Hindlimb muscle (tissue), 1 donor: Measurements from ENCODE around the gene TRIM46. TPM values are rescaled to one million over a fixed set of nuclear protein-coding genes. Genes with fewer than 3 reads are reported as not detected.
A peak's percentile ranks its signal among the peaks of the same experiment; 100 is the strongest.
"Not testable (repeated sequence)": the region's sequence is repeated elsewhere in the genome, so short reads cannot be mapped to it uniquely, and the experiment has no call there.

Experiments
- DNase-seq: peaks from one replicate; pipeline ENCODE4 v3.0.0-alpha.2; 2013
- polyA plus RNA-seq: library from polyadenylated mRNA; unstranded; fragments of 120-200 nt; gene quantifications from one replicate; pipeline ENCODE4 v1.2.1, GENCODE V29; 2013; ENCODE audit not compliant: insufficient read length

Gene TRIM46
- polyA plus RNA-seq, 1 donor, result 0.40 TPM

DNA sequence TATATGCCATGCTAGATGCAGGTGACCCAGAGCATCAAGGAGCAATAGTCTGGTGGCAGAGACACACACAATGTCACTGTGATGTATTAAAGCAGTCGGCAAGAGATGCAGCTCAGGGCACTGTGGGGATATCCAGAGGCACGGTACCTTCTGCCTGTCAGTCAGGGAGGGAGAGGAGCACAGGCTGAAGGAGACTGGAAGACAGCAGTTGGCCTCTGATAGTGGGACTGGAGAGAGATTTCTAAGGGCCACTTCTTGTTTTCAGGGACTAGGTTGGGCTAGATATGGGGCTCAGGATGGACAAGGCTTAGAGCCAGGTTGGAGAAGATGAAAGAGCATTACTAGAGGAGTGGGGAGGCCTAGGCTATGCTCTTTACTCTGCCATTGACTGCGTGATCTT is 57.7 kb downstream of the TRIM46 start:
- DNase-seq, result not testable (repeated sequence)

DNA sequence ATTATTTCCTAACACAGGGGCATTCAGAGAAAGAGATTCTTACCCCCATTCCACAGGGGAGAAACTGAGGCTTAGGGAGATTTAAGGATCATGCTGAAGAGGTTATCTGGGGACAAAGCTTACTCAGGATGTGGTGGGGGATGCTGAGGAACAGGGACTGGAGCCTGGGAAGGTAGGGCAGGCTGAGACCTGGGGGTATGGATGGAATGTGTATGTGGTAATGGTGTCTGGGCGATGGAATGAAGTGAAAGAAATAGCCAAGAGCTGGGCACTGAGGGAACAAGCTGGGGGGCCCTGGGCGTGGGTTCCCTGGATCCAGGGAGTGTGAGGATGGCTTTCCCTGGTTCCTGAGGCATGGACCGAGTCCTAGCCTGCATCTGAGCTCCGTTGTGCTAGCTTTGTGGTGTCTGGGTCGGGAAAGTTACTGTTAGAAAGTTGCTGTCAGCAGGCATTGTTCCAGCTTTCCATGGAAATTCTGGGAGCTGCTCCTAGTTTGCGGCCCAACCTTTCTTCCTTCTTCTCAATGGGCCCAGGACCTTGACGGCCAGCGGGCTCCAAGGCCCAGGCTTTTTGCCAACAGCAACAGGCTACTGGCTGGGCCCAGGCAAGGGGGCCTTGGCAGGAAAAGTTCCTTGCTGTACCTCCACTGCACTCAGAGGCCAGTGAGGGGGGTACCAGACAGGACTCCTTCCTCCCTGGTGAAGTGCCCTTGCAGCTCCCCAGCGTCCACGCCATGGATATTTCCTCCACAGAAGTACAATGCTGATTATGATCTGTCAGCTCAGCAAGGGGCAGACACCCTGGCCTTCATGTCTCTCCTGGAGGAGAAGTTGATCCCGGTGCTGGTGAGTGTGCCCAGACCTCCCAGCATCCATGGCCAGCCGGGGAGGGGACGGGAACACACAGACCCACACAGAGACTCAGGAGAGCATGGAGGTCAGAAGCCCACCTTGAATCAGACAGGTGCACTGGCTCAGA is 58.6 kb downstream of the TRIM46 start:
- DNase-seq, result peak; percentile 91

DNA sequence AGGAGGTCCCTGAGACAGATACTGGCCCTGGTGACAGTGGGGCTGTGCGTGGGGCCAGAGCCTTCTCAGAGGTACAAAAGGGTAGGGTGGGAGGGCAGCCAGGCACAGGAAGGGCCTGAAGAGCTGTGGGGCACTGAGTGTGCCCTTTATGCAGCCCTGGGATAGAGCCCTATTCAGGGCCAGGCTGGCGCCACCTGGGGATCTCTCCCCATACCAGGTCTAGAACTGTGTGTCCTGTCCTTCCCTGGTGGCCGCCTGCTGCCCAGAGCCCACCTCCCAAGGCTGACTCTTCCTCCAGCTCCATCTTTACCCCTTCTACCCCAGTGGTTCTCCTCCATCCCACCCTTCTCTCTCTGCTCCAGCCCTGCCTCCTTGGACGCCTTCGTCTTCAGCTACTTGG is 59.9 kb downstream of the TRIM46 start:
- DNase-seq, result not testable (repeated sequence)

Other genes with a start within 250 kb of the TRIM46 start
- gene PMVK, start 237.1 kb upstream of the TRIM46 start, polyA plus RNA-seq, result 33.8 TPM
- 175 TPM for gene PBXIP1, start 217.8 kb upstream of the TRIM46 start, polyA plus RNA-seq
- 32.1 TPM for gene PYGO2, start 212.1 kb upstream of the TRIM46 start, polyA plus RNA-seq
- 75.7 TPM for gene SHC1, start 203.1 kb upstream of the TRIM46 start, polyA plus RNA-seq
- gene CKS1B, start 199.2 kb upstream of the TRIM46 start, polyA plus RNA-seq, result 48.2 TPM
- 20.6 TPM for gene FLAD1, start 190.5 kb upstream of the TRIM46 start, polyA plus RNA-seq
- gene LENEP, start 180.3 kb upstream of the TRIM46 start, polyA plus RNA-seq, result 0.67 TPM
- gene ZBTB7B, start 171.0 kb upstream of the TRIM46 start, polyA plus RNA-seq, result 11.3 TPM
- gene DCST2, start 140.1 kb upstream of the TRIM46 start, polyA plus RNA-seq, result 2.1 TPM
- gene DCST1, start 140.0 kb upstream of the TRIM46 start, polyA plus RNA-seq, result not detected
- gene ADAM15, start 122.5 kb upstream of the TRIM46 start, polyA plus RNA-seq, result 69.3 TPM
- 6.0 TPM for gene EFNA4, start 110.1 kb upstream of the TRIM46 start, polyA plus RNA-seq
- gene EFNA3, start 95.0 kb upstream of the TRIM46 start, polyA plus RNA-seq, result 2.5 TPM
- 24.7 TPM for gene EFNA1, start 46.0 kb upstream of the TRIM46 start, polyA plus RNA-seq
- 22.6 TPM for gene SLC50A1, start 38.0 kb upstream of the TRIM46 start, polyA plus RNA-seq
- 25.1 TPM for gene DPM3, start 33.3 kb upstream of the TRIM46 start, polyA plus RNA-seq
- gene KRTCAP2, start 545 bp upstream of the TRIM46 start, polyA plus RNA-seq, result 78.9 TPM
- gene THBS3, start 34.0 kb downstream of the TRIM46 start, polyA plus RNA-seq, result 39.6 TPM
- 18.0 TPM for gene MTX1, start 34.8 kb downstream of the TRIM46 start, polyA plus RNA-seq
- gene ENTREP3, start 81.6 kb downstream of the TRIM46 start, polyA plus RNA-seq, result 17.6 TPM
- gene SCAMP3, start 88.5 kb downstream of the TRIM46 start, polyA plus RNA-seq, result 46.5 TPM
- gene CLK2, start 99.7 kb downstream of the TRIM46 start, polyA plus RNA-seq, result 45.2 TPM
- 4.0 TPM for gene HCN3, start 103.6 kb downstream of the TRIM46 start, polyA plus RNA-seq
- 0.37 TPM for gene PKLR, start 127.6 kb downstream of the TRIM46 start, polyA plus RNA-seq
- 106 TPM for gene FDPS, start 135.0 kb downstream of the TRIM46 start, polyA plus RNA-seq
- gene RUSC1, start 147.0 kb downstream of the TRIM46 start, polyA plus RNA-seq, result 28.0 TPM